ENCODE data around the gene ZFYVE19. TPM values are rescaled to one million over a fixed set of nuclear protein-coding genes. Genes with fewer than 3 reads are reported as not detected.
A peak's percentile ranks its signal among the peaks of the same experiment; 100 is the strongest.

The ZFYVE19 gene
- total and polyA plus RNA-seq, 2 of the 13 experiments (the other 11 are each of a cell fraction or from before 2014, with no cell fraction given) = 23.3 to 44.0 TPM

GRCh38 chr15:40767838-40768500 is 38.9 kb upstream of the ZFYVE19 start:
- CTCF ChIA-PET (ENCODE audit: low intra/inter-chr PET ratio, low total read pairs) = no interaction called here
- POLR2A ChIA-PET = no interaction called here
- Histone ChIP-seq H3K4me1 (ENCODE audit: insufficient read depth, low read length) (peaks cover 23% of the 10 kb centered on the region), H3K27ac (ENCODE audit: extremely low read length, insufficient read depth, low read length) (no peak overlapping the region), H4K20me1 (ENCODE audit: insufficient read depth, low read length) (no peaks in the 10 kb centered on the region), H3K4me2 (ENCODE audit: low read depth, low read length) (no peak overlapping the region), H3K9ac (ENCODE audit: insufficient read depth, low read depth, low read length) (no peak overlapping the region), H2AFZ (ENCODE audit: low read length) (no peak overlapping the region), H3K79me2 (ENCODE audit: insufficient read depth, low read length) (peaks cover 11% of the 10 kb centered on the region), H3K4me3 (replicated peaks in 1 of 3; ENCODE audit: insufficient read depth in 1 of 3, low read depth in 2 of 3, low read length in 3 of 3) (no peak overlapping the region), H3K36me3 (replicated peaks in 1 of 2; ENCODE audit: control insufficient read depth in 1 of 2, insufficient read depth in 2 of 2, low read length in 2 of 2) (peaks cover 8 to 22% of the 10 kb centered on the region in 2 experiments; a peak in 4 of 5 replicates), H3K27me3 (ENCODE audit: control insufficient read depth in 1 of 2, insufficient read depth in 2 of 2, low read length in 2 of 2) (no peaks in the 10 kb centered on the region), H3K9me3 (ENCODE audit: low read length) (no peaks in the 10 kb centered on the region)
- in situ Hi-C loops (cut with HindIII; ENCODE audit: extremely low pct_ligation_motif_present, low pct_unique_long_range_greater_than_20kb) (no loop called here), intact Hi-C loops (cut with micrococcal nuclease; ENCODE audit: unreplicated experiment) (no loop called here)
- DNase-seq (ENCODE audit: low spot score) = no peak
- no TSS peak for BruUV-seq (replicated peaks)
- ATAC-seq = no peak
- FAIRE-seq = no peak
- WGBS (ENCODE audit: low lambda C conversion rate) = 94% methylated on average over 29 of the region's 29 CpGs
- TF ChIP-seq AGO2 (optimal IDR thresholded peaks at IDR 0.05; ENCODE audit: low read depth, low read length) (peak; percentile 75), ARNT2 (CRISPR knock-in tag; IDR thresholded peaks at IDR 0.05; ENCODE audit: low read depth) (no peak), ZBTB40 (IDR thresholded peaks at IDR 0.05) (no peak), ZBTB40 (CRISPR knock-in tag; IDR thresholded peaks at IDR 0.05) (no peak), RBFOX2 (IDR thresholded peaks at IDR 0.05; ENCODE audit: low read depth, low read length) (peak; percentile 57; the same call in 1 of the 2 replicates), ZNF780A (CRISPR knock-in tag; IDR thresholded peaks at IDR 0.05) (no peak), HNF4A (CRISPR knock-in tag; IDR thresholded peaks at IDR 0.05) (no peak), PRDM15 (CRISPR knock-in tag; IDR thresholded peaks at IDR 0.05) (no peak), DNMT1 (CRISPR knock-in tag; IDR thresholded peaks at IDR 0.05) (no peak), HNRNPUL1 (IDR thresholded peaks at IDR 0.05; ENCODE audit: low read depth, low read length) (no peak), ZNF264 (CRISPR knock-in tag; IDR thresholded peaks at IDR 0.05) (no peak), ZNF143 (CRISPR knock-in tag; IDR thresholded peaks at IDR 0.05) (no peak), CHD4 (IDR thresholded peaks at IDR 0.05; ENCODE audit: borderline replicate concordance, low read length) (no peak)

Measured in HepG2 (cell line).